Upper lobe of left lung (tissue), 4 donors: Measurements from ENCODE around the gene ACOXL.

ENCODE experiments used
- EP300 ChIP-seq, 4 donors: sonication (generic); formaldehyde crosslinking; IDR thresholded peaks; one replicate each; pipeline ENCODE4 v1.5.1; 2017; ENCODE audit warnings: antibody characterized with exemption in 4 of 4, control low read depth in 2 of 4
- POLR2A ChIP-seq, 4 donors: fragments of 450-650 bp; IDR thresholded peaks; one replicate each; pipeline ENCODE4 v1.5.1; 2016 to 2017; ENCODE audit warnings: antibody characterized with exemption in 4 of 4, mild to moderate bottlenecking in 2 of 4
- POLR2AphosphoS5 ChIP-seq, 2 donors: sonication (generic); formaldehyde crosslinking; IDR thresholded peaks; one replicate each; pipeline ENCODE4 v1.5.1; 2017; ENCODE audit warnings: antibody characterized with exemption in 2 of 2
- TF ChIP-seq, protein P1 (sequence below), 6 experiments: fragments of 450-650 bp in 4 of 6; fragments of 200-600 bp in 2 of 6; sonication (generic) in 2 of 6; IDR thresholded peaks; one replicate each; pipeline ENCODE4 v1.5.1; 2016 to 2019; ENCODE audit warnings: antibody characterized with exemption in 6 of 6

DNA sequence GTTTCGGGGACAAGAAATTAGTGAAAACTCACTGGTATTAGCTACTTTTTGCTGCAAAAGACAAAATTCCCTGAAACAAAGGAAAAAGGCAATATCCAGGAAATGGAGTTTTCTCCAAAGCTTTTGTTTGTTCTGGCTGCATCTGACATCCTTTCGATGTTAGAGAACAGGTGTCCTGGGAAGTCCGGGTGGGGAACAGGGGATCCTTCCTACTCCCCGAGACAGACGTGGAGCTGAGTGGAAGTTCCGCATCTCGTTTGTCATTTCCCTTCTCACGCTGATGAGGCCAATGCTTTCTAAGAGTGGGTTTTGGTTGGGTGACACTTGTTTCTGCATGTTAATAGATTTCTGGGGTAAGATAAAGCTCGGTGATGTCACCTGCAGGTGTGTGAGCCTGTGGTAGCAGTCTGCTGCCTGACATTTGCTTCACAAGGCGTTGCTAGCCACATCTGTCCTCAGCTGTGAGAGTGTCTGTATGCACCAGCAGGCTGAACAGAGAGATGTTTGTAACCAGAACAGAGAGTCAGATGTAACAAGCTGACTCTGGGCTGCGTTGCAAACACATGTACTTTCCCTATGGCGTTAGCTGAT, 125.9 kb downstream of the ACOXL start:
- no peak for TF ChIP-seq EP300 (IDR thresholded peaks at IDR 0.05)
- TF ChIP-seq POLR2A (IDR thresholded peaks at IDR 0.05) = no peak
- TF ChIP-seq, protein P1, sequence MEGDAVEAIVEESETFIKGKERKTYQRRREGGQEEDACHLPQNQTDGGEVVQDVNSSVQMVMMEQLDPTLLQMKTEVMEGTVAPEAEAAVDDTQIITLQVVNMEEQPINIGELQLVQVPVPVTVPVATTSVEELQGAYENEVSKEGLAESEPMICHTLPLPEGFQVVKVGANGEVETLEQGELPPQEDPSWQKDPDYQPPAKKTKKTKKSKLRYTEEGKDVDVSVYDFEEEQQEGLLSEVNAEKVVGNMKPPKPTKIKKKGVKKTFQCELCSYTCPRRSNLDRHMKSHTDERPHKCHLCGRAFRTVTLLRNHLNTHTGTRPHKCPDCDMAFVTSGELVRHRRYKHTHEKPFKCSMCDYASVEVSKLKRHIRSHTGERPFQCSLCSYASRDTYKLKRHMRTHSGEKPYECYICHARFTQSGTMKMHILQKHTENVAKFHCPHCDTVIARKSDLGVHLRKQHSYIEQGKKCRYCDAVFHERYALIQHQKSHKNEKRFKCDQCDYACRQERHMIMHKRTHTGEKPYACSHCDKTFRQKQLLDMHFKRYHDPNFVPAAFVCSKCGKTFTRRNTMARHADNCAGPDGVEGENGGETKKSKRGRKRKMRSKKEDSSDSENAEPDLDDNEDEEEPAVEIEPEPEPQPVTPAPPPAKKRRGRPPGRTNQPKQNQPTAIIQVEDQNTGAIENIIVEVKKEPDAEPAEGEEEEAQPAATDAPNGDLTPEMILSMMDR (IDR thresholded peaks at IDR 0.05) = no peak
- TF ChIP-seq POLR2AphosphoS5 (IDR thresholded peaks at IDR 0.05) = no peak
